Natural killer cell treated with Interleukin-12 subunit alpha and Interleukin-12 subunit beta and Interleukin-15 and Interleukin-18, amount 100 ng/mL, for 72 hours (primary cell): ENCODE data around the gene E2F4. TPM values are rescaled to one million over a fixed set of nuclear protein-coding genes. Genes with fewer than 3 reads are reported as not detected.

Experiments used
- ATAC-seq, 2 donors: fragments of 150-1000 bp; cut with Tn5 transposase in 1 of 2; sonication (Bioruptor Pico), chemical (Tn5 transposase) in 1 of 2; 2 replicates each; pipeline ENCODE4 v1.10.0; 2021
- DNase-seq: peaks from one replicate; pipeline ENCODE4 v3.0.0; 2022; ENCODE audit warnings: low spot score
- H3K27ac Mint-ChIP-seq, 2 donors: 1 replicate in 1 of 2; 2 replicates in 1 of 2; pipeline ENCODE4 v1.8.0; 2022; ENCODE audit warnings: mixed read lengths in 2 of 2, mild to moderate bottlenecking in 1 of 2, moderate library complexity in 1 of 2
- H3K27me3 Mint-ChIP-seq, 2 donors: 1 replicate in 1 of 2; 2 replicates in 1 of 2; pipeline ENCODE4 v1.8.0; 2022; ENCODE audit warnings: mixed read lengths in 2 of 2
- H3K36me3 Mint-ChIP-seq: one replicate; pipeline ENCODE4 v1.8.0; 2022; ENCODE audit warnings: mixed read lengths
- H3K4me1 Mint-ChIP-seq, 2 donors: 1 replicate in 1 of 2; 2 replicates in 1 of 2; pipeline ENCODE4 v1.8.0; 2022; ENCODE audit warnings: low read depth in 2 of 2, mixed read lengths in 2 of 2, mild to moderate bottlenecking in 1 of 2
- H3K4me3 Mint-ChIP-seq: one replicate; pipeline ENCODE4 v1.8.0; 2022; ENCODE audit warnings: mixed read lengths
- H3K9me3 Mint-ChIP-seq: 2 replicates; pipeline ENCODE4 v1.8.0; 2022; ENCODE audit warnings: mixed read lengths
- total RNA-seq, 2 donors: library from RNA; stranded (reverse); gene quantifications; one replicate each; pipeline ENCODE4 v1.2.3, GENCODE V29; 2022

The E2F4 gene
- total RNA-seq, 2 donors from 2014 or later: 110 to 188 TPM

GRCh38 chr16:67238278-67238575, 46.3 kb downstream of the E2F4 start:
- DNase-seq (no peak), ATAC-seq (no peak)
- Mint-ChIP-seq H3K4me1 (peaks cover 25 to 34% of the 10 kb centered on the region in 2 donors), H3K27ac (peak overlapping the region in 1 of 2 donors; percentile 63), H3K27me3 (no peaks in the 10 kb centered on the region), H3K4me3 (no peak overlapping the region), H3K36me3 (peaks cover 6% of the 10 kb centered on the region), H3K9me3 (no peaks in the 10 kb centered on the region)

GRCh38 chr16:67238806-67239470, 47.0 kb downstream of the E2F4 start:
- Mint-ChIP-seq H3K4me1 (peaks cover 31 to 38% of the 10 kb centered on the region in 2 donors), H3K9me3 (no peaks in the 10 kb centered on the region), H3K36me3 (peaks cover 6% of the 10 kb centered on the region), H3K27ac (peak overlapping the region in 1 of 2 donors; percentile 20), H3K27me3 (no peaks in the 10 kb centered on the region), H3K4me3 (no peak overlapping the region)
- no peak for ATAC-seq
- no peak for DNase-seq

- no peak for ATAC-seq
Measured at GRCh38 chr16:67240506-67240905, 48.6 kb downstream of the E2F4 start.

GRCh38 chr16:67241008-67241900, 49.3 kb downstream of the E2F4 start:
- no peak for DNase-seq
- H3K9me3 Mint-ChIP-seq: no peaks in the 10 kb centered on the region
- no peak for ATAC-seq
- peaks cover 41 to 48% of the 10 kb centered on the region in 2 donors for H3K4me1 Mint-ChIP-seq
- H3K27ac Mint-ChIP-seq: peak overlapping the region; percentile 88 to 95
- peak overlapping the region; percentile 28 for H3K4me3 Mint-ChIP-seq
- H3K27me3 Mint-ChIP-seq: no peaks in the 10 kb centered on the region
- peaks cover 2% of the 10 kb centered on the region for H3K36me3 Mint-ChIP-seq

More at GRCh38 chr16:67240506-67240905, 48.6 kb downstream of the E2F4 start:
- no peak for DNase-seq
- peaks cover 46 to 51% of the 10 kb centered on the region in 2 donors for H3K4me1 Mint-ChIP-seq
- H3K36me3 Mint-ChIP-seq: peaks cover 6% of the 10 kb centered on the region
- H3K4me3 Mint-ChIP-seq: no peak overlapping the region
- no peaks in the 10 kb centered on the region for H3K9me3 Mint-ChIP-seq
- H3K27ac Mint-ChIP-seq: peak overlapping the region in 1 of 2 donors; percentile 53
- H3K27me3 Mint-ChIP-seq: no peaks in the 10 kb centered on the region

- peak overlapping the region; percentile 69 for H3K4me3 Mint-ChIP-seq
- peak overlapping the region; percentile 95 to 99 for H3K27ac Mint-ChIP-seq
- ATAC-seq: no peak
- no peaks in the 10 kb centered on the region for H3K36me3 Mint-ChIP-seq
- H3K9me3 Mint-ChIP-seq: no peaks in the 10 kb centered on the region
- no peaks in the 10 kb centered on the region for H3K27me3 Mint-ChIP-seq
- no peak for DNase-seq
- peaks cover 39 to 45% of the 10 kb centered on the region in 2 donors for H3K4me1 Mint-ChIP-seq
Measured at GRCh38 chr16:67242138-67242730, 50.3 kb downstream of the E2F4 start.

GRCh38 chr16:67243481-67243880, 51.5 kb downstream of the E2F4 start:
- Mint-ChIP-seq H3K27ac (peak overlapping the region; percentile 95 to 99), H3K9me3 (no peaks in the 10 kb centered on the region), H3K27me3 (no peaks in the 10 kb centered on the region), H3K36me3 (no peaks in the 10 kb centered on the region), H3K4me1 (peaks cover 50 to 51% of the 10 kb centered on the region in 2 donors), H3K4me3 (peak overlapping the region; percentile 99)
- DNase-seq (no peak), ATAC-seq (no peak)

- ATAC-seq: peak; percentile 77 to 79
- Mint-ChIP-seq H3K27ac (peak overlapping the region; percentile 95 to 99), H3K27me3 (peaks cover 3 to 4% of the 10 kb centered on the region in 2 donors), H3K4me3 (peak overlapping the region; percentile 99), H3K36me3 (no peaks in the 10 kb centered on the region), H3K4me1 (peaks cover 52% of the 10 kb centered on the region in 2 donors), H3K9me3 (no peaks in the 10 kb centered on the region)
- peak; percentile 94 for DNase-seq
Measured at GRCh38 chr16:67244387-67245185, 52.6 kb downstream of the E2F4 start.

GRCh38 chr16:67245186-67245585, 53.2 kb downstream of the E2F4 start:
- Mint-ChIP-seq H3K9me3 (no peaks in the 10 kb centered on the region), H3K4me3 (peak overlapping the region; percentile 99), H3K36me3 (no peaks in the 10 kb centered on the region), H3K27ac (peak overlapping the region; percentile 95 to 99), H3K4me1 (peaks cover 51 to 53% of the 10 kb centered on the region in 2 donors), H3K27me3 (peaks cover 9 to 10% of the 10 kb centered on the region in 2 donors)
- ATAC-seq: no peak
- no peak for DNase-seq

GRCh38 chr16:67245674-67246080, 53.7 kb downstream of the E2F4 start:
- H3K27me3 Mint-ChIP-seq: peaks cover 12 to 14% of the 10 kb centered on the region in 2 donors
- H3K9me3 Mint-ChIP-seq: no peaks in the 10 kb centered on the region
- peak overlapping the region; percentile 95 to 99 for H3K27ac Mint-ChIP-seq
- ATAC-seq (no peak), DNase-seq (no peak)
- H3K4me1 Mint-ChIP-seq: peaks cover 51 to 53% of the 10 kb centered on the region in 2 donors
- H3K36me3 Mint-ChIP-seq: no peaks in the 10 kb centered on the region
- peak overlapping the region; percentile 99 for H3K4me3 Mint-ChIP-seq

- no peaks in the 10 kb centered on the region for H3K36me3 Mint-ChIP-seq
Measured at GRCh38 chr16:67246081-67246755, 54.3 kb downstream of the E2F4 start.

GRCh38 chr16:67246756-67247191, 54.8 kb downstream of the E2F4 start:
- no peaks in the 10 kb centered on the region for H3K36me3 Mint-ChIP-seq
- peak; percentile 0 to 8 for ATAC-seq

More at GRCh38 chr16:67246081-67246755, 54.3 kb downstream of the E2F4 start:
- DNase-seq: peak; percentile 89
- H3K4me3 Mint-ChIP-seq: peak overlapping the region; percentile 99
- H3K27ac Mint-ChIP-seq: peak overlapping the region; percentile 95 to 96
- no peaks in the 10 kb centered on the region for H3K9me3 Mint-ChIP-seq
- H3K4me1 Mint-ChIP-seq: peaks cover 50 to 52% of the 10 kb centered on the region in 2 donors
- H3K27me3 Mint-ChIP-seq: peaks cover 12 to 14% of the 10 kb centered on the region in 2 donors
- peak; percentile 37 to 68 for ATAC-seq

GRCh38 chr16:67247192-67248072, 55.5 kb downstream of the E2F4 start, which contains the start of gene FHOD1:
TSS of gene FHOD1 (minus strand) at chr16:67247481. CDS start at chr16:67247410, 71 bp downstream.
- Mint-ChIP-seq H3K4me3 (peak within 1 kb of the TSS; percentile 99), H3K9me3 (no peaks in the 10 kb centered on the region), H3K27ac (peak within 1 kb of the TSS; percentile 95 to 96), H3K36me3 (no peaks in the 10 kb centered on the region), H3K27me3 (peaks cover 12 to 14% of the 10 kb centered on the region in 2 donors), H3K4me1 (peaks cover 44 to 45% of the 10 kb centered on the region in 2 donors)
- peak; percentile 82 to 86 for ATAC-seq
- DNase-seq: peak; percentile 99

More at GRCh38 chr16:67246756-67247191, 54.8 kb downstream of the E2F4 start:
- no peak for DNase-seq
- peak overlapping the region; percentile 95 to 96 for H3K27ac Mint-ChIP-seq
- H3K4me1 Mint-ChIP-seq: peaks cover 45 to 47% of the 10 kb centered on the region in 2 donors
- peaks cover 12 to 14% of the 10 kb centered on the region in 2 donors for H3K27me3 Mint-ChIP-seq
- H3K9me3 Mint-ChIP-seq: no peaks in the 10 kb centered on the region
- H3K4me3 Mint-ChIP-seq: peak overlapping the region; percentile 99
